Measurements from ENCODE around the gene PNKP.

Gene PNKP

DNA sequence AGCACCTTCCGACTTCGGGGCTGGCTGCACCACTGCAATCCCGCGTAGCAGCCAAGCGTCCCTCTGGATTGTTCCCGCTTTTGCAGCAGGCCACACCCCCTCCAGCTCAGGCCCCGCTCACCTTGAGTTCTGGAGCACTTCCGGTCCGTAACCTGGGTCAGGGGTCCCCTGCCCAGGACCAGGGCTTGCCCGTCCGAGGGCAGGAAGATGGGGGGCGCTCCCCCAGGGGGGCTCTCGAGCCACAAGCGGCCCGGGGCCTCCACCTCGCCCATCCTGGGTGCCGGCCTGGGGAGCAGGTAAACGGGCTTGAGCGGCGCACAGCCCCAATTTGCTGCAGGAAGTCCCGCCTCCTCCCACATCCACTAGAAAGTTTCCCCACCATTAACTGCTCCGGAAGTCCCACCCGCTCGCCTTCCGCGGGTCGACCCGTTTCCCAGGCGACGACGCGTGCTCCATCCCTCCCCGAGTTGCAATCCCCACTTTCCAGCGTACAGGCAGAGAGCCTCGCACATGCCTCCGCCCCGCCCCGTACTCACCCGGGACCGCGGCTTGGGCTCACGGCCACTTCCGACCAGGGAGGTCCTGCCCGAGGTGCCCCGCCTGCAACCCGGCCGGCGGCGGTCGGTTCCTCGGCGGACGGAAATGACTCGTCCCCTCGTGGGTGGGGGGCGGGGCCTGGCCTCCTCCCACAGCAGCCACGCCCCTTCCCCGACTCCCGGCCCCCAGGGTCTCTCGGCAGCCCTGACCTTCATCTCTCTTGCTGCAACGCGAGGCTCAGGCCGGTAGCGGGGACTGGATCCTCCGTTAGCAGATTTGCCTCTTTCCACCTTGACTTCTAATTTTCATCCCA, at the start of gene PNKP:
Gene PNKP, minus strand, starts transcription at position 644 of the 850 bp plus-strand sequence. Its CDS starts 372 bp downstream, at position 272.
- in situ Hi-C loops (cut with MboI; ENCODE audit: low pct_unique_long_range_greater_than_20kb, low sequenced_read_pairs), result no loop called here
- peak; percentile 95 for DNase-seq

- in situ Hi-C loops (cut with MboI; ENCODE audit: low pct_unique_long_range_greater_than_20kb, low sequenced_read_pairs), result no loop called here
- DNase-seq, result no peak
These were observed 47.9 kb upstream of the PNKP start for GRCh38 chr19:49915271-49915670.

DNA sequence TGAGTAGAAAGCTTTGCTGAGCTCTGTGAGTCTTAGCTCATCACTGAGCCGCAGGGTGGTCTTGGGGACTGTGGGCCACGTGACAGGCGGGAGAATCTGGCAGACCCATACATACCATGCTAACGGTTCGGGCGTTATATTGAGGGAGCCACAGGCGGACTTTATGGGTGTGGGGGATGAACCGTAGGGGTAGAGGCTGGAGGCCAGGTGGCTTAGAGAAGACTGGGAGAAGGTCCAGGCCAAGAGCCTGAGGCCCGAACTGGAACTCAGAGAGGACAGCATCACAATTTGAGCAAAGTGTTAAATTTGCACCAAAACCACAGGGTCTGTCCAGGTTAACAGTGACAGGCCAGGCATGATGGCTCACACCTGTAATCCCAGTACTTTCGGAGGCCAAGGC, 46.3 kb upstream of the PNKP start:
- no peak for DNase-seq
- in situ Hi-C loops (cut with MboI; ENCODE audit: low pct_unique_long_range_greater_than_20kb, low sequenced_read_pairs), result no loop called here

- in situ Hi-C loops (cut with MboI; ENCODE audit: low pct_unique_long_range_greater_than_20kb, low sequenced_read_pairs), result no loop called here
These were observed 45.7 kb upstream of the PNKP start for GRCh38 chr19:49912965-49913685.

GRCh38 chr19:49911381-49912145, 44.2 kb upstream of the PNKP start:
- in situ Hi-C loops (cut with MboI; ENCODE audit: low pct_unique_long_range_greater_than_20kb, low sequenced_read_pairs), result no loop called here
- DNase-seq, result peak; percentile 55

More at GRCh38 chr19:49912965-49913685, 45.7 kb upstream of the PNKP start:
- no peak for DNase-seq

- in situ Hi-C loops (cut with MboI; ENCODE audit: low pct_unique_long_range_greater_than_20kb, low sequenced_read_pairs), result no loop called here
- DNase-seq, result no peak
These were observed 42.8 kb upstream of the PNKP start for GRCh38 chr19:49910179-49910578.

DNA sequence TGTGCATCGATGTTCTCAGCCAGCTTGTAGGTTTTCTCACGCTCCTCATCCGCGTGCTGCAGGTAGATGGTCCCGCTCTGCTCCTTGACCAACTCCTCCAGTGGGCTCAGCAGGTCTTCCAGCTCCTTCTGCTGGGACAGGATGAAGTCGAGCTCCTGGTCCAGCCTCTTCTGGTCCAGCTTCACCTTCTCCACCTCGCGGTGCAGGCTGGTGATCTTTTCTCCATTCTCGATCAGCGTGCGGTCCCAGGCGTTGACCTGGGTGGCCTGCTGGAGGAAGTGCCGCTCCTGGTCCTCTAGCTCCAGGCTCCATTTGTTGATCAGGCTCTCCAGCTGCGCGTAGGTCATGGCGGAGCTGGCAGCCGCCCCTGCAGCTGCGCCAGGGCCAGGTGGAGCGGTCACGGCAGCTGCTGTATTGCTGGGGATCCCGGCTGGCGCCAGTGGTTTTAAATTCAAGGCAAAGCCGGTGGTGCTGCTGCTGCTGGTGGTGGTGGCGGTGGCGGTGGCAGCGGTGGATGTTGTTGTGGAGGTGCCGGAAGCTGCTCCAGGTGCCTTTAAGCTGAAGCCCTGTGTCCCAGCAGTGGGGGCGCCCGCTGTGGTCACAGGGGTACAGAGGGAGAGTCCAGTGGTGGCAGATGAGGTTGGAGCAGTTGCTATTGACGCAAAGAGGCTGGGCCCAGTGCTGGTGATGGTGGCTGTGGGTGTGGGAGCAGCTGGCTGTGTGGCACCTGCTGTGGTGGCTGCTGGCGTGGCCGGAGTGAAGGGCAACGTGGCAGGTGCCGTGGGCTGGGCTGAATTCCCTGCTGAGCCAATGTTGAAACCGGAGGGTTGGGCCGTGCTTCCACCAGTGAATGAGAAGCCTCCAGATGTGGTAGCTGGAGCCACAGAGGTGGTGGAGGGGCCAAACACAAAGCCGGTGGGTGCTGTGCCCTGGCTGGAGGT, 41.4 kb upstream of the PNKP start:
- DNase-seq, result no peak
- in situ Hi-C loops (cut with MboI; ENCODE audit: low pct_unique_long_range_greater_than_20kb, low sequenced_read_pairs), result no loop called here

DNA sequence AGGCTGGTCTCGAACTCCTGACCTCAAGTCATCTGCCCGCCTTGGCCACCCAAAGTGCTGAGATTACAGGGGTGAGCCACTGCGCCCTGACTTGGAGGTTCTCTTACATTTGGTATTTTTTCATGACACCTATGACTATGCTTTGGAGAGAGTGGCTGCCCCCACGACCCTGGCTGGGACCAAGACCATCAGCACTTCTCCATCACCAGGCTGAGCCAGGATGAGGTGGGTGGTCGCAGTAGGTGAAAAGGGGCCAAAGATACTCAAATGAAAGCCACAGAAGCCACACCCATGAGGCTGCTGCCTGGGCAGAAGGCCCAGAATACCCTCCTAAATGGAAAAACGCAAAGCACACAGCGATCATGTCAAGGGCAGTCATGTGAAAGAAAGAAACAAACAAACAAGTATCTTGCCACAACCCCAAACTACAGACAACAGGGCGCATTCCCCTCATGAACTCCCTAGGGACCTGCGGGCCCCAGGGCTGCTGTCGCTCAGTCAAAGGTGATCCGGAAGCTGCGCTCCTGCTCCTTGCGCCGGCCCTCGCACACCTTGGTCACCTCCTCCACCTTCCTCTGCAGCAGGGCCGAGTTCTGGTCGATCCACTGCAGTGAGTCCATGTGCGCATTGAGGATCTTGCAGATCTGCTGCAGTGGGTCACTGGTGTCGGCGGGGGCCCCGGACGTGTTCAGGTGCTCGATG, 40.5 kb upstream of the PNKP start:
- in situ Hi-C loops (cut with MboI; ENCODE audit: low pct_unique_long_range_greater_than_20kb, low sequenced_read_pairs), result no loop called here
- DNase-seq, result no peak

DNA sequence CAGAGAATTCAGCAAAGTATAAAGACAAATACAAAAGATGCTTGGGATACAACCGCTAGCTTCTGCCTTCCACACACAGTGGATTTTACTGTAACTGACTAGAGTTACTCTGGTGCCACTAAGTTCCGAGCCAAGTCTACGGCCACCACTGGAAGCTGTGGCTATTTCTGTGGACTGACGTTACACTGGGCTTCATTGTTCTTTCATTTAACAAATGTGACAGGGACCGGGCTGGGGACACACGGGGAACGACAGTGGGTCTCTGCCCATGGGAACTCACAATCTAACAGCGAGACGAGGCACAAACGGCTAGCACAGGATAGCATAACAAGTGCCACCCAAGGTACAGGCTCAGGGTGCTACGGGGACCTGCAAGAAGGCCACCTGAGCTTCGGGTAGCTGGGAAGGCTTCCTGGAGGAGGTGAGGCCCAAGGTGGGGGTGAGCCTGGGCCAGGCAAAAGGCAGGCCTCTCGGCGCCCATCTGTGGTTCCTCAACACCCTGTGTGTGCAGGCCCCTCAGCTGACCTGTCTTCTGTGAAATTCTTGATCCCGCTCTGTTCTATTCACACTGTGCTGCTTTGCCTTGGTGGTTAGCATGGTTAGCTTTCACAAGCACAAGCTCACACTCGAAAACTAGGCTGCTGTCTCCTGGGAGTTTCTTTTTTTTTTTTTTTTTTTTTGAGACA, 39.6 kb upstream of the PNKP start:
- in situ Hi-C loops (cut with MboI; ENCODE audit: low pct_unique_long_range_greater_than_20kb, low sequenced_read_pairs), result no loop called here
- no peak for DNase-seq

GRCh38 chr19:49904136-49904535, 36.8 kb upstream of the PNKP start:
- DNase-seq, result no peak
- in situ Hi-C loops (cut with MboI; ENCODE audit: low pct_unique_long_range_greater_than_20kb, low sequenced_read_pairs), result no loop called here

DNA sequence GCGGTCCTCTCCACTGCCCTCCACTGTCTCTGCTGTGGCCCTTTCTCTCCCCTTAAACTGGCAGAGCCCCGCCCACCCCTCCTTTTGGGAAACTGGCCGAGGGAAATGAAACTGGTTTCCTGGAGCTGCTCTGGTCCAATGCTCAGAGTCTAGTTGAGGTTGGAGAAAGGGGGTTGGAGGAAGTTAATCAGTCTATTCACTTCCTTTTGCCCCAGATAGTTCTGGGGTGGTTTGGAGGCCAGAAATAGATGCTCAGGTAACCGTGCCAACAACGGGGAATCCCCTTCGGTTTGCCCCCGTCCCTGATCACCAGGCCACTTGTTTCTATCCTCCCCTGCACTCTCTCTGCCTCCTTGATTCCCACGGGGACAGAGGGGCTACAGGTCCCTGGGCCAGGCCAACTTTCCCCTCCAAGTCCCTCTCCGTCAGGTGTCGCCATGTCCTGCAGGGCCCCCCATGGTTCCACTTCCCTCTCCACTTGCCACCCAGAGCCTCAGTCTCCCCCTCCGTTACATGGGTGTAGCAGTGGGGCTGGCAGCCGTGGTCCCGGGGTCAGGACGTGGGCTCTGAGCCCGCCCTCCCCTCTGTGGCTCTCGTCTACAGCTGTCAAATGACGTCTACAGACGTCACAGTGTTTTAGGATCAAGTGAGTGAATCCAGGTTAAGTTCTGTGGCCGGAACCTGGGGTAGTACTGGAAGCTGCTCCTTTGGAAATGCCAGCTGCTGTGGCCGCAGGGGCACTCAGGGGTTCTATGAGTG, 29.7 kb upstream of the PNKP start, which contains the start of gene IL4I1:
Gene IL4I1, minus strand, starts transcription at position 25 of the 759 bp plus-strand sequence. CDS start 727 bp downstream, outside the sequence.
- DNase-seq, result peak; percentile 73
- in situ Hi-C loops (cut with MboI; ENCODE audit: low pct_unique_long_range_greater_than_20kb, low sequenced_read_pairs), result no loop called here

DNA sequence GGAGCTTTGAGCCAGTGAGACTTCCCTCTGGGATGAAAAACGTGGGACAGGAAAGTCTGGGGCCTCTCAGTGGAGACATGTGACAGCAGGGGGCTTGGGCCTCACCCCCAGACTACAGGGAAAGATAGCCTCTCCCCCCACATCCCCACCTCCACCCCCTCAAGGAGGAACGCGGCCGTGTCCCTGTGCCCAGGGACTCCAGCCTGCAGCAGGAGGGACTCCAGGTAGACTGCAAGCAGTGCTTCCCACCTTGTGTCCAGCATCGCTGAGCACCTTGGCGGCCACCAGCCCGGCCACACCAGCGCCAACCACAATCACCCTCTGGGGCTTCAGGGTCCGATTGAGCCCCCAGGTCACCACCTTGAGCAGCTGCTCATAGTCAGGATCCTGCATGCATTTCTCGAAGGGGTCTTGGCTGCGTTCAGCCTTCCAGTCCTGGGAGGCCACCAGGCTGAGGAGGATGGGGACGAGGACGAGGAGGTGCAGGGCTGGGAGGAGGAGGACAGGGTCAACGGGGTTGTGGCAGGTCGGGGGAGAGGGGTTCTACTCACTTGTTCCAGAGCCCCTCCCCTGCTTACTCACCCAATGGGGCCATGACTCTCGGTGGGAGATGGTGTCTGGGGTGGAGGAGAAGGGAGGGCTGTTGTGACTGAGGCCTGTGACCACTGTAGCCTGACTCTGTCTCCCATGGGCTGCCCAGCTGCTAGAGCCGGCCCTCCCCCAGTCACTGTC, 28.4 kb upstream of the PNKP start:
- DNase-seq, result no peak
- in situ Hi-C loops (cut with MboI; ENCODE audit: low pct_unique_long_range_greater_than_20kb, low sequenced_read_pairs), result no loop called here

GRCh38 chr19:49894879-49895565, 27.6 kb upstream of the PNKP start:
- in situ Hi-C loops (cut with MboI; ENCODE audit: low pct_unique_long_range_greater_than_20kb, low sequenced_read_pairs), result no loop called here
- DNase-seq, result no peak

DNA sequence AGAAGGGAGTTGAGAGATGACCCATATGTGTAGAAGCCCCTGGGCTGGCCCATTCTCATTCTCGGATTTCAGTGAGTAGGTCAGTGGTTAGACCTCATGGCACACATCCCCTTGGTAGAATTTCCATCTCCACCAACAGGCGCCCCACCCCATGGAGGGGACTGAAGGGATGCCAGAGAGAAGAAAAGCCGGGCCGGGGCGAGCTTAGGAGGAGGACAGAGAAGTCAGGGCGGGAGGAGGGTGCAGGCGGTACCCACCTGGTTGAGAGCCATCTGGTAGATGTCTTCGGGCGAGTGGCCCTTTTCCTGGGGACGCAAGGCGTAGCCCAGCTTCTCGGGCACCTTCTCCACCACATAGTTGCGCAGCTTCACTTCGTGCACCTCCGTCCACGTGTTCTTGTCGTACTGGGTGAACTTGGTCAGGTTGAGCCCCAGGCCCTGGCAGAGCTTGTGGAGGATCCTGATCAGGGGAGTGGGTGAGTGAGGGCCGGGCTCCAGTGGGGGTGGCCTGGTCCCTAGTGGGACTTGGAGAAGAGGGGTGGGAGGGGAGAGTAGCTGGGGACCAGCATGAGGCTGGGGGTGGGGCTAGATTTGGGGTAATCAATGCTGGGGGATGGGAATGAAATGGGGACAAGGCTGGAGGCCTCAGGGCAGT, 26.8 kb upstream of the PNKP start:
- DNase-seq, result no peak
- in situ Hi-C loops (cut with MboI; ENCODE audit: low pct_unique_long_range_greater_than_20kb, low sequenced_read_pairs), result no loop called here

GRCh38 chr19:49892716-49893115, 25.3 kb upstream of the PNKP start:
- DNase-seq, result no peak
- in situ Hi-C loops (cut with MboI; ENCODE audit: low pct_unique_long_range_greater_than_20kb, low sequenced_read_pairs), result no loop called here
